Panc1 (cell line): ENCODE results near the gene CLDN22. TPM values are rescaled to one million over a fixed set of nuclear protein-coding genes. Genes with fewer than 3 reads are reported as not detected.

Experiments
- ATAC-seq: fragments of 200-7000 bp; cut with Tn5 transposase; 2 replicates; pipeline ENCODE4 v1.9.1; 2020; ENCODE audit warnings: mild to moderate bottlenecking, moderate library complexity
- BruUV-seq: library from RNA; stranded (reverse); fragments of 400-500 nt; replicated peaks from 2 replicates; lab custom pipeline; 2021; lab: Mats Ljungman, UMichigan
- CTCF ChIA-PET: fragments of 300-600 bp; sonication (Branson Sonifier 250); formaldehyde crosslinking; loops from one replicate; lab custom pipeline; 2022; ENCODE audit warnings: antibody characterized with exemption; lab: Charles Lee
- POLR2A ChIA-PET: fragments of 300-600 bp; sonication (Branson Sonifier 250); formaldehyde crosslinking; loops from one replicate; lab custom pipeline; 2022; ENCODE audit warnings: antibody characterized with exemption; lab: Charles Lee
- DNase-seq: peaks from one replicate; pipeline ENCODE4 v3.0.0-alpha.2; 2010; ENCODE audit warnings: low read depth, low spot score
- H3K27ac ChIP-seq: 2 replicates; pipeline ENCODE4 v1.5.1; 2011; ENCODE audit warnings: mild to moderate bottlenecking, low read length, inconsistent platforms
- H3K27me3 ChIP-seq: fragments of 200-500 bp; sonication (Bioruptor generic); 2 replicates; pipeline ENCODE4 v1.6.0; 2014; ENCODE audit warnings: low read length, inconsistent platforms; ENCODE audit not compliant: control insufficient read depth, insufficient read depth
- H3K36me3 ChIP-seq: fragments of 200-500 bp; sonication (Bioruptor generic); 2 replicates; pipeline ENCODE4 v1.5.1; 2014; ENCODE audit warnings: inconsistent platforms, mild to moderate bottlenecking, low read length, moderate library complexity; ENCODE audit not compliant: control insufficient read depth, insufficient read depth
- H3K4me1 ChIP-seq: 2 replicates; pipeline ENCODE4 v1.5.1; 2011; ENCODE audit warnings: inconsistent platforms, mild to moderate bottlenecking, low read length, moderate library complexity; ENCODE audit not compliant: control insufficient read depth, insufficient read depth
- H3K4me3 ChIP-seq, 2 experiments: 2 replicates each; pipeline ENCODE4 v1.5.1; 2011 to 2012; ENCODE audit warnings: low read depth in 2 of 2, low read length in 2 of 2, mild to moderate bottlenecking in 2 of 2, inconsistent platforms in 1 of 2, moderate library complexity in 1 of 2
- H3K9me3 ChIP-seq: fragments of 200-500 bp; sonication (Bioruptor generic); 2 replicates; pipeline ENCODE4 v1.5.1; 2014; ENCODE audit warnings: low read depth, mild to moderate bottlenecking, inconsistent platforms, low read length, moderate library complexity; ENCODE audit not compliant: control insufficient read depth, insufficient read depth
- CTCF ChIP-seq: fragments of 450-650 bp; IDR thresholded peaks from 2 replicates; pipeline ENCODE4 v1.5.1; 2017; ENCODE audit warnings: mild to moderate bottlenecking
- POLR2AphosphoS5 ChIP-seq: IDR thresholded peaks from 2 replicates; pipeline ENCODE4 v1.6.1; 2012; ENCODE audit warnings: mild to moderate bottlenecking, low read depth, low read length, moderate library complexity
- REST ChIP-seq, 2 experiments: IDR thresholded peaks; 2 replicates each; pipeline ENCODE4 v1.6.1; 2011 to 2012; ENCODE audit warnings: low read depth in 2 of 2, control low read depth in 1 of 2, low read length in 1 of 2, mild to moderate bottlenecking in 1 of 2, moderate library complexity in 1 of 2; ENCODE audit not compliant: insufficient read depth in 1 of 2
- SIN3A ChIP-seq: IDR thresholded peaks from 2 replicates; pipeline ENCODE4 v1.6.1; 2012; ENCODE audit warnings: low read depth, mild to moderate bottlenecking, low read length, moderate library complexity, borderline replicate concordance; ENCODE audit not compliant: insufficient read depth
- TCF7L2 ChIP-seq: IDR thresholded peaks from 2 replicates; pipeline ENCODE4 v1.6.1; 2011; ENCODE audit warnings: mild to moderate bottlenecking, low read depth, low read length, inconsistent platforms
- in situ Hi-C: cut with HindIII; loops from 2 replicates; pipeline ENCODE4 v1.10.0; 2016; ENCODE audit warnings: low sequenced_read_pairs, low pct_unique_long_range_greater_than_20kb
- intact Hi-C: fragments of 100-400 bp; cut with micrococcal nuclease; formaldehyde crosslinking; loops from one replicate; pipeline ENCODE4 v1.10.0; 2022; ENCODE audit not compliant: unreplicated experiment
- total RNA-seq: library from RNA; stranded (reverse); gene quantifications from one replicate; pipeline ENCODE4 v1.2.1, GENCODE V29; 2021; ENCODE audit not compliant: unreplicated experiment

Gene CLDN22
- total RNA-seq, 1 experiment from 2014 or later, result not detected

GRCh38 chr4:183347566-183347965 lies 27.5 kb upstream of the CLDN22 start:
- H3K9me3 ChIP-seq, result no peaks in the 10 kb centered on the region
- TF ChIP-seq SIN3A (no peak), TCF7L2 (no peak), CTCF (no peak)
- in situ Hi-C loops (no loop called here), intact Hi-C loops (no loop called here)
- DNase-seq, result no peak
- CTCF ChIA-PET, result no interaction called here
- H3K27ac ChIP-seq, result no peak overlapping the region
- ATAC-seq, result no peak
- no peaks in the 10 kb centered on the region for H3K36me3 ChIP-seq
- H3K27me3 ChIP-seq, result no peaks in the 10 kb centered on the region
- H3K4me1 ChIP-seq, result no peaks in the 10 kb centered on the region
- POLR2A ChIA-PET, result no interaction called here
- no peak overlapping the region for H3K4me3 ChIP-seq
- no TSS peak for BruUV-seq

GRCh38 chr4:183347146-183347545 lies 27.1 kb upstream of the CLDN22 start:
- TF ChIP-seq CTCF (no peak), TCF7L2 (no peak), SIN3A (no peak), REST (IDR thresholded peaks at IDR 0.05; ENCODE audit: insufficient read depth in 1 of 2, low read depth in 2 of 2, low read length in 1 of 2) (no peak), POLR2AphosphoS5 (no peak)
- intact Hi-C loops (no loop called here), in situ Hi-C loops (no loop called here)
- Histone ChIP-seq H3K9me3 (no peaks in the 10 kb centered on the region), H3K27ac (no peak overlapping the region), H3K4me1 (no peaks in the 10 kb centered on the region), H3K4me3 (no peak overlapping the region), H3K27me3 (no peaks in the 10 kb centered on the region), H3K36me3 (no peaks in the 10 kb centered on the region)
- CTCF ChIA-PET, result no interaction called here
- no peak for DNase-seq
- POLR2A ChIA-PET, result no interaction called here
- BruUV-seq, result no TSS peak
- no peak for ATAC-seq
